Hematopoietic multipotent progenitor cell treated with erythropoietin and hydrocortisone succinate and interleukin-3 and kit ligand, for 4 days (in vitro differentiated cells): ENCODE results near the gene SEMA6A.

Source experiments
- DNase-seq: peaks from one replicate; pipeline ENCODE4 v3.0.0-alpha.2; 2015

The SEMA6A gene

DNA sequence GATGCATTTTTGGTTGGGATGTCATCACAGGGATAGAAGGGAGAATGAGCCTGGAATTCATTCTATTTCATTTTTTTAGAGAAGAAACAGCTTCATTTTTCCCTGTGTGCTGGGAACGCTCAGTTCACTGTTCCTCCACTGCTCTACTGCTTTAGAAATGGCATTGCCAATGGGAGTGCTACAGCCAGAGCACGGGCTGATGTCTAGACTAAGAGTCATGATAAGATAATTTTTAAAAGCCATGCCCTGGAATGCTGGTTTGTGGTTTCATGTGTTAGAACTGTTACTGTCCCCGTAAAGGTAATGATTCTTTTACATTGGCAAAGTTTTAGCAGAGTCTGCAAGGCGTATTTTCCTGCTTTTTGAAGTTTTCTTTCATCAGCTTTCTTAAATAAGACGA, 119.6 kb downstream of the SEMA6A start:
- peak; percentile 43 for DNase-seq

- DNase-seq: peak; percentile 89
These were observed 120.2 kb downstream of the SEMA6A start for GRCh38 chr5:116454417-116454927.

- no peak for DNase-seq
These were observed 120.6 kb downstream of the SEMA6A start for GRCh38 chr5:116453988-116454411.

DNA sequence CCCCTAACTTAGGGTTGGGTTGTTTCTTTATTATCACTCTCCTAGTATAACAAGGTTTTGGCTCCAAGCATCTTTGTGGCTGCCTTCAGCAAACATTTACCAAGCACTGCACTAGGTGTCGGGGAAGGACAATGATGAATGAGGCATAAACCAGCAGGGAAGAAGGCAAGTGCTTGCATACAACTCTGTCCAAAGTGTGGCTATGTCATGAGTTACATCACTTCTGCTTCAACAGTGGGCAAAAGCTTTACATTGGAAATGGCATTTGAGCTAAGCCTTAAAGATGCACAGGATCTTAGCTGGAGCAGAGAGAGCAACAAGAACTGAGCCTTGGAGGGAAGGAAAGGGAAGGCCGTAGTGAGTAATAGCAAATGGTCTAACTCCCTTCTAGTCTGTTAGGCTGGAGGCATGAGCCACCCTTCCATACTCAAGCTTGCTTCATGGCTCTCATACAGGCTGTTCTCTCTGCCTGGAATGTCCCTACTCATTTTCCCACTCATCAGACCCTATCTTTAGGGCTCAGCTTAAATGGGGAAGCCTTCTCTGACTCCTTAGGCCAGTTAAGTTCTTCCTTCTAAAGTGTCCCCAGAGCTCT, 121.8 kb downstream of the SEMA6A start:
- DNase-seq: no peak

- DNase-seq: no peak
These were observed 122.6 kb downstream of the SEMA6A start for GRCh38 chr5:116451905-116452450.

- DNase-seq: peak; percentile 28
These were observed 123.6 kb downstream of the SEMA6A start for GRCh38 chr5:116451066-116451465.

- no peak for DNase-seq
These were observed 125.2 kb downstream of the SEMA6A start for GRCh38 chr5:116449458-116449857.

DNA sequence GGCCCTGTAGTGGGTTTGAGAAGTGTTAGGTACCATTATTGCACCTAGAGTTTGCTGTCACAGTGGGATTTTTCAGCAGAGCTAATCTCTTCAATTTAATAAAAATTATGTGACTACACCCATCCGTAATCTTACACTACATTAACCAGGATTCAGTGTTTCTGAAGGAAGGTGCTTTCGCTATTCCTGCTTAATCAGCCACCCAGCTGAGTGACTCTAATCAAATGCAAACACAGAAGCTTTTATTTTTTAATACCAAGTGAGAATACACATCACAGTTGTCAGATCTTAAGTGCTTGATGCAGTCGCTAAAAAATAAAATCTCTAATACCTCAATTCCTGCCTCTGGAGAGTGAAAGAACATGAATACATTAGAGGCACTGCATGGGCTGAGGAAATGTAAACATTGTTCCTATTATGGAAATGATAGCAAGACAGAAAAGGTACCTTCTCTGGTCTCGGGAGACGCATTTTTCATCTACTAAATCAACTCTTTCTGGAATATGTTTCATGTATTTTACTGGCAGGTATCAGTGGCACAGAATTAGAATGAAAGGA, 125.7 kb downstream of the SEMA6A start:
- DNase-seq: no peak

DNA sequence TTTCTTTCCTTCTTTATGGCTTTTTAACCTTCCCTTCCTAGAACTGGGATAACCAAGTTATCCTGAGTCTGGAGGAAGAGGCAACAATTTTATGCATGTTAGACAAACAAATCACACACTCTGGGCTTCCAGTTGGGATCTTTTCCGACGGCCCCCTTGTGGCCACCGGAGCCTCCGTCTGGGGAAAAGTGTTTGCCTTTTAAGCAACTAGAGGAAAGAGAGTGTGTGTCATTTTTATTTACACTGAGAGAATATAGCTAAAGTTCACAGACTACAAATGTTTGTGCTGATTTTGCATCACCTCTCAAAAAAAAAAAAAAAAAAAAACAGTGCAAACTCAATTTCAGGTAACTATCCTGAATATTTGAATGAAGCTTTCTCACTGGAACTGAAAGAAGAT, 126.2 kb downstream of the SEMA6A start:
- no peak for DNase-seq

DNA sequence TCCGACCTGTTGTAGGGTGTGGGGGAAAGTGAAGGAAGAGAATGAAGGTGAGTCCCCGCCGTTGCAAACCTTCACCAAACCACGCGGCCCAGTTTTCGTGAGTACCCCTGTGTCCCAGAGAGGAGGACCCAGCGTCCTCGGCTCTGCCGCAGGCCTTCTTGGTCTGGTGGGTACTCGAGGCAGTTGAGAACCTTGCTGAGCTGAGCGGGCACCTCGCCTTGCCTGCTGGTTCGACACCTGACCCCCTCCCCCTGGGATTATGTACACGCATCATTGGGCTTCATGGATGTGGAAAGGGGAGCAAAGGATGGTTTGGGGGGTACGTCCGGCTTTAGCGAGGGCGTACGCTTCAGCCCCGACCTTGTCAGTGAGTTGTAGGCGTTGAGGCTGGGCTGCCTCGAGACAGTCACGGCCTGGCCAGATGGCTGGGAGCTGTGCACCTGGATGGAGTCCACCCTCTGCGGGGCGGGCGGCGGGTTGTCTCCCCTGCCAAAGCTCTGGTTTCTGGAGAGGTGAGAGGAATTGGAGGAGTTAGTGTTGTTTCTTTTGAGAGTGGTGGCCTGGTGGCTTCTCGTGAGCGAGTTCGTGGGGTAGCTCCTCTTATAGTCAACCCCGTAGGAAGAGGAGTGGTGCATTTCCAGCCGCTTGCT, 128.1 kb downstream of the SEMA6A start:
- DNase-seq: no peak

DNA sequence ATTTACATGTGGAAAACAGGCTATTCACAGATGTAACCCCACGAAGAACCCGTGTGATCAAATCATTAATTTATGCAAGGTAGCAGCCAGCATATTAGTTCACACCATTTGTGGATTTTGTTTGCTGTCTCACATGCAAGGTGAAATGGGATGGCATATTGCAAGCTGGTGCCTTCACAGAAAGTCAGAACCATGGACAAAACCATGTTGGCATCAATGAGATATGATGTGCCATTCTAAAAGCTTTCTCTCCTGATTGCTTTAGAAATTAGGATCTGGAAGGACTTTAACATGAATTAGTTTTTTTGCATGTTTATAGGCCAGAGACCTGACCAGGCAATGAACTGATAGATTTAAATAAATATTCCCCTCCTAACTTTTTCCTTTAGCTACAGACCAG, 129.3 kb downstream of the SEMA6A start:
- DNase-seq: no peak

GRCh38 chr5:116444373-116445295, 130.0 kb downstream of the SEMA6A start:
- DNase-seq: no peak

- no peak for DNase-seq
These were observed 131.6 kb downstream of the SEMA6A start for GRCh38 chr5:116442931-116443551.

- no peak for DNase-seq
These were observed 132.5 kb downstream of the SEMA6A start for GRCh38 chr5:116442095-116442534.

DNA sequence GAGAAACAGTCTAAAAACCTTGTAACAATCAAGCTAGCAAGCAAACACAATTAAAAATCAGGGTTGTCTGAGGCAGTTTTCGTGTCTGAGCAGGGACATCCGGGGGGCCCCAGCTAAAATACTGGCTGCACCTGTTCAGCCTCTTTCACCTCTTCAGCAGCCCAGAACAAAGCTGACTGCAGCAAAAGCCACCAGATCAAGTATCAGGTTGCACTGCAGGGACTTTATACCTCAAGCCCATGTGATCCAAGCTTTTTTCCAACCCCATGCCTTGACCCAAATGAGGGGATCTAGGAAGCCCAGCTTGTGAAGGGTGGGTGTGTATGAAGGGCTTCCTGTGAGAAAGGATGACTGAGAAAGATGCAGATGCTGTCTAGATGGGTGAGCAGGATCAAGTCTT, 133.4 kb downstream of the SEMA6A start:
- no peak for DNase-seq

- no peak for DNase-seq
These were observed 134.1 kb downstream of the SEMA6A start for GRCh38 chr5:116440457-116441001.

- DNase-seq: no peak
These were observed 134.7 kb downstream of the SEMA6A start for GRCh38 chr5:116439905-116440304.

GRCh38 chr5:116438979-116439554, 135.6 kb downstream of the SEMA6A start:
- no peak for DNase-seq

- no peak for DNase-seq
These were observed 136.6 kb downstream of the SEMA6A start for GRCh38 chr5:116437922-116438578.

DNA sequence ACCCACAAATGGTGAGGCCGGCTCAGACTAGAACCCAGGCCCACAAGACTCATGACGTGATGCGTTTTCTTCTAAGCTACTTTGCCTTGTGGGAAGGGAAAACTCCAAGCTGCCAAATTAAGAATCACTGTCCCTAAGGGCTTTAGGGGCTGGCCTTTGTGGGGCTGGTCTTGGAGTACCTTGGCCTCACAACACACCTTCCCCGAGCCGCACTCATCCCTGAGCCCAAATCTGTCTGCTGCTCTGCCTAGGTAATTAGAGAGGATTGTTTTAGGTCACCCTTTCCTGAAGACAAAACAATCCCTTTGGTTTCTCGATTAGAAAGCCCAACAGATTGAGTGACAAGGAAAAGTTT, 137.3 kb downstream of the SEMA6A start:
- no peak for DNase-seq

DNA sequence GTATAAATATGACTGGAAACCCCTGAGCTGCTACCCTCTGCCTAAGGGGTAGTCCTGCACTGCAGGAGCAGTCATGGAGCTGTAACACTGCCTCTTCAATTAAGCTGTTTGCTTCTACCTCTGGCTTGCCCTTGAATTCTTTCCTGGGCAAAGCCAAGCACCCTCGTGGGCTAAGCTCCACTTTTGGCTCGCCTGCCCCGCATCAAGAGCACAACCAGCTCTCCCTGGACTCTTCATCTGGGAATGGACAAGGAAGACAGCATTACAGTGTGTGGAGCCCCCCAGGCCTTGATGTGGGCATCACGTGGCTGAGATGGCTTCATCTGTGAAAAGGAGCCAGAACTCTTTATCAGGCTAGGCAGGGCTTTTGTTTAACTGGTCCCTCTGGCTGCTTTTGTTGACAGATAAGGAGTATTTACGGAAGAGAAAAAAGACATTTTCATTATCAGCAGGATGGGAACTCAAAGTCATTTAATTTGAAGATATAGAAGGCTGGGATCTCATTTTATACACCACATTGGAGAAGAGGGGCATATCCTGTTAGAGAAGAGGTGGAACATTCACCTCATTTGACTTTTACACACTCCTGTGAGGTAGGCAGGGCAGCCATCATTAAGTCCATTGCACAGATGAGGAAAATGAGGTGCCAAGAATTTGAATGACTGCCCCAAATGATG, 137.8 kb downstream of the SEMA6A start:
- DNase-seq: peak; percentile 88
